HepG2 (cell line): ENCODE data around the gene ZMAT2. TPM values are rescaled to one million over a fixed set of nuclear protein-coding genes. Genes with fewer than 3 reads are reported as not detected.

Experiments
- ARNT ChIP-seq: fragments of 450-650 bp; IDR thresholded peaks from 2 replicates; pipeline ENCODE4 v1.6.1; 2017
- BRCA1 ChIP-seq: sonication (generic); formaldehyde crosslinking; IDR thresholded peaks from 2 replicates; pipeline ENCODE4 v1.4.0; 2020; ENCODE audit warnings: missing genetic modification reagents
- HIVEP1 ChIP-seq: sonication (generic); formaldehyde crosslinking; IDR thresholded peaks from 2 replicates; pipeline ENCODE4 v1.4.0; 2020; ENCODE audit warnings: mild to moderate bottlenecking, missing genetic modification reagents
- HMGA1 ChIP-seq: sonication (generic); formaldehyde crosslinking; conservative IDR thresholded peaks from 2 replicates; pipeline ENCODE4 v1.4.0; 2020; ENCODE audit warnings: missing genetic modification reagents
- ISX ChIP-seq: sonication (generic); formaldehyde crosslinking; conservative IDR thresholded peaks from 2 replicates; pipeline ENCODE4 v1.5.0; 2020; ENCODE audit warnings: missing genetic modification reagents
- KDM3A ChIP-seq: IDR thresholded peaks from 2 replicates; pipeline ENCODE4 v1.6.1; 2018; ENCODE audit warnings: low read depth, missing compliant biosample characterization
- MAF1 ChIP-seq: sonication (generic); formaldehyde crosslinking; IDR thresholded peaks from 2 replicates; pipeline ENCODE4 v1.5.0; 2020; ENCODE audit warnings: missing genetic modification reagents, borderline replicate concordance
- NFIC ChIP-seq: IDR thresholded peaks from 2 replicates; pipeline ENCODE4 v1.6.1; 2012; ENCODE audit warnings: mild to moderate bottlenecking, low read length, inconsistent platforms
- NKX3-1 ChIP-seq: sonication (generic); formaldehyde crosslinking; IDR thresholded peaks from 2 replicates; pipeline ENCODE4 v1.5.0; 2020; ENCODE audit warnings: missing genetic modification reagents
- PHF20 ChIP-seq: sonication (generic); formaldehyde crosslinking; IDR thresholded peaks from 2 replicates; pipeline ENCODE4 v1.5.0; 2020; ENCODE audit warnings: mild to moderate bottlenecking, missing genetic modification reagents
- PRPF4 ChIP-seq: fragments of 200-400 bp; formaldehyde crosslinking; IDR thresholded peaks from 2 replicates; pipeline ENCODE4 v1.6.1; 2016; ENCODE audit warnings: low read length, low read depth; ENCODE audit not compliant: poor library complexity, severe bottlenecking
- ZNF17 ChIP-seq: sonication (generic); formaldehyde crosslinking; IDR thresholded peaks from 2 replicates; pipeline ENCODE4 v1.5.0; 2020; ENCODE audit warnings: mild to moderate bottlenecking, missing genetic modification reagents
- ZNF367 ChIP-seq: sonication (generic); formaldehyde crosslinking; IDR thresholded peaks from 2 replicates; pipeline ENCODE4 v1.4.0; 2020; ENCODE audit warnings: missing genetic modification reagents, borderline replicate concordance
- ZNF562 ChIP-seq: sonication (generic); formaldehyde crosslinking; IDR thresholded peaks from 2 replicates; pipeline ENCODE4 v1.8.0; 2022; ENCODE audit warnings: missing genetic modification reagents, borderline replicate concordance
- ZNF572 ChIP-seq: sonication (generic); formaldehyde crosslinking; IDR thresholded peaks from 2 replicates; pipeline ENCODE4 v1.5.1; 2020; ENCODE audit warnings: mild to moderate bottlenecking, missing genetic modification reagents
- ZNF891 ChIP-seq: sonication (generic); formaldehyde crosslinking; IDR thresholded peaks from 2 replicates; pipeline ENCODE4 v1.5.0; 2020; ENCODE audit warnings: mild to moderate bottlenecking, missing genetic modification reagents
- ZSCAN22 ChIP-seq: sonication (generic); formaldehyde crosslinking; IDR thresholded peaks from 2 replicates; pipeline ENCODE4 v1.4.0; 2020; ENCODE audit warnings: mild to moderate bottlenecking, missing genetic modification reagents
- polyA plus RNA-seq, 8 experiments: library from polyadenylated mRNA; depleted of rRNA in 3 of 8; stranded (reverse) in 7 of 8; unstranded in 1 of 8; fragments of >200 nt; fragmentation: Illumina TruSeq in 4 of 8; extraction: Trizol in 4 of 8; gene quantifications; 2 replicates each; pipeline versions ENCODE4 v1.2.1 to v1.2.3, GENCODE V29; 2011 to 2016; ENCODE audit warnings: low read depth in 4 of 8, missing spikeins in 1 of 8, mixed read lengths in 1 of 8; ENCODE audit not compliant: insufficient read depth in 1 of 8
- total RNA-seq, 5 experiments: library from RNA; depleted of rRNA; stranded (reverse); fragments of >200 nt; fragmentation: Illumina TruSeq; extraction: Trizol; gene quantifications; 2 replicates each; pipeline ENCODE4 v1.2.3, GENCODE V29; 2016; ENCODE audit warnings: low read depth in 1 of 5
- TF ChIP-seq, protein P1 (sequence below): sonication (generic); formaldehyde crosslinking; IDR thresholded peaks from 2 replicates; pipeline ENCODE4 v1.5.1; 2020; ENCODE audit warnings: mild to moderate bottlenecking, missing genetic modification reagents, moderate library complexity
- TF ChIP-seq, protein P2 (sequence below): sonication (generic); formaldehyde crosslinking; IDR thresholded peaks from 2 replicates; pipeline ENCODE4 v1.5.1; 2020; ENCODE audit warnings: mild to moderate bottlenecking, missing genetic modification reagents, borderline replicate concordance
- TF ChIP-seq, protein P3 (sequence below): sonication (generic); formaldehyde crosslinking; IDR thresholded peaks from 2 replicates; pipeline ENCODE4 v1.5.0; 2020; ENCODE audit warnings: missing genetic modification reagents
- TF ChIP-seq, protein P4 (sequence below): sonication (generic); formaldehyde crosslinking; conservative IDR thresholded peaks from 2 replicates; pipeline ENCODE4 v1.4.0; 2020; ENCODE audit warnings: mild to moderate bottlenecking, missing genetic modification reagents, moderate library complexity

ZMAT2 gene
- total and polyA plus RNA-seq, 2 of the 13 experiments (the other 11 are each of a cell fraction or from before 2014, with no cell fraction given), result 35.4 to 92.8 TPM

DNA sequence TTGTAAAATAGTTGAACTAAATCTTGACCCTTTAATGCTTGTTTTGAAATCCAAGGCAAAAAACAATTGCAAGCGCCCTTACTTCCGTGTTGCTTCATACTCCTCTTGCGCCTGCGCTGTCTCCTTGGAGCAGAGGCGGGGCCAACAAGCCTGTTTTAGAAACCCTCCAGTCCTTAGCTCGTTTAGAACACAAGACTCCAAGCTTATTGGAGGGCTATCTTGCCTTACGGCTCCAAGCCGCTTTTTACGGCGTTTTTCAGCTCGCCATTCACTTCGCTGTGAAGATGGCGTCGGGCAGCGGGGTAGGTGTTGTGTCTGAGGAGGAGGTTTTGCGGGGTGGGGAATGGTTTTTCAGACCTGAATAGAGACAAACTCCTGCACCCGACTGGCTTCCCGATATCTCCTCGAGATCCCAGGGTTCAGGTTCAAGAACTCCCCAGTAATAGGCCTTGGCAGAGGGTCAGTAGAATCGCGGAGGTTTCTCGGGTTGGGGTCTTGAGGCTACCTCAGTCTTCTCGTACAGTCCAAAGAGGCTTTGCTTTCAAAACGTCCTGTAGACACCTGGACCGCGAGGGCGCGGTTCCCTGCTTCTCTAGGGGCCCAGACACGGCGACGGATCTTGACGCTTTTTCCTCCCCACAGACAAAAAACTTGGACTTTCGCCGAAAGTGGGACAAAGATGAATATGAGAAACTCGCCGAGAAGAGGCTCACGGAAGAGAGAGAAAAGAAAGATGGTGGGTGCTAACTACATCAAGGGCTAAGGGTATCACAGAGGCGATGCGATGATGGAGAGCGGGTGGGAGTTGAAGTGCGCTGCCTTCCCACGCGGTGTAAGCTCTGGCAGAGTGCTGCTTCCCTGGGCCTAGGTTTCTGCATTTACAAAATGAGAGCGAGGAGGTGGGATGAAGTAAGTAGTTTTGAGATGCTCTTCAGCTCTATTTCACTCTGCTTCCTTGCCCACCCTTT, at the start of gene ZMAT2 (continued):
- TF ChIP-seq, protein P1, sequence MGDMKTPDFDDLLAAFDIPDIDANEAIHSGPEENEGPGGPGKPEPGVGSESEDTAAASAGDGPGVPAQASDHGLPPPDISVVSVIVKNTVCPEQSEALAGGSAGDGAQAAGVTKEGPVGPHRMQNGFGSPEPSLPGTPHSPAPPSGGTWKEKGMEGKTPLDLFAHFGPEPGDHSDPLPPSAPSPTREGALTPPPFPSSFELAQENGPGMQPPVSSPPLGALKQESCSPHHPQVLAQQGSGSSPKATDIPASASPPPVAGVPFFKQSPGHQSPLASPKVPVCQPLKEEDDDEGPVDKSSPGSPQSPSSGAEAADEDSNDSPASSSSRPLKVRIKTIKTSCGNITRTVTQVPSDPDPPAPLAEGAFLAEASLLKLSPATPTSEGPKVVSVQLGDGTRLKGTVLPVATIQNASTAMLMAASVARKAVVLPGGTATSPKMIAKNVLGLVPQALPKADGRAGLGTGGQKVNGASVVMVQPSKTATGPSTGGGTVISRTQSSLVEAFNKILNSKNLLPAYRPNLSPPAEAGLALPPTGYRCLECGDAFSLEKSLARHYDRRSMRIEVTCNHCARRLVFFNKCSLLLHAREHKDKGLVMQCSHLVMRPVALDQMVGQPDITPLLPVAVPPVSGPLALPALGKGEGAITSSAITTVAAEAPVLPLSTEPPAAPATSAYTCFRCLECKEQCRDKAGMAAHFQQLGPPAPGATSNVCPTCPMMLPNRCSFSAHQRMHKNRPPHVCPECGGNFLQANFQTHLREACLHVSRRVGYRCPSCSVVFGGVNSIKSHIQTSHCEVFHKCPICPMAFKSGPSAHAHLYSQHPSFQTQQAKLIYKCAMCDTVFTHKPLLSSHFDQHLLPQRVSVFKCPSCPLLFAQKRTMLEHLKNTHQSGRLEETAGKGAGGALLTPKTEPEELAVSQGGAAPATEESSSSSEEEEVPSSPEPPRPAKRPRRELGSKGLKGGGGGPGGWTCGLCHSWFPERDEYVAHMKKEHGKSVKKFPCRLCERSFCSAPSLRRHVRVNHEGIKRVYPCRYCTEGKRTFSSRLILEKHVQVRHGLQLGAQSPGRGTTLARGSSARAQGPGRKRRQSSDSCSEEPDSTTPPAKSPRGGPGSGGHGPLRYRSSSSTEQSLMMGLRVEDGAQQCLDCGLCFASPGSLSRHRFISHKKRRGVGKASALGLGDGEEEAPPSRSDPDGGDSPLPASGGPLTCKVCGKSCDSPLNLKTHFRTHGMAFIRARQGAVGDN, result peak; percentile 38
- 0 out of 2 replicates have a peak, but pooled peaks have one; percentile 72 for TF ChIP-seq KDM3A (CRISPR knock-in tag)
- no peak for TF ChIP-seq PRPF4
- no peak for TF ChIP-seq MAF1
- TF ChIP-seq HMGA1 (CRISPR knock-in tag), result no peak
- no peak for TF ChIP-seq ZNF367 (CRISPR knock-in tag)
- TF ChIP-seq ZNF562 (CRISPR knock-in tag), result no peak
- no peak for TF ChIP-seq ISX (CRISPR knock-in tag)
- TF ChIP-seq BRCA1 (CRISPR knock-in tag), result no peak
- TF ChIP-seq ARNT, result no peak
- no peak for TF ChIP-seq ZSCAN22 (CRISPR knock-in tag)
- TF ChIP-seq ZNF17, result no peak
- TF ChIP-seq HIVEP1, result no peak
- TF ChIP-seq, protein P2, sequence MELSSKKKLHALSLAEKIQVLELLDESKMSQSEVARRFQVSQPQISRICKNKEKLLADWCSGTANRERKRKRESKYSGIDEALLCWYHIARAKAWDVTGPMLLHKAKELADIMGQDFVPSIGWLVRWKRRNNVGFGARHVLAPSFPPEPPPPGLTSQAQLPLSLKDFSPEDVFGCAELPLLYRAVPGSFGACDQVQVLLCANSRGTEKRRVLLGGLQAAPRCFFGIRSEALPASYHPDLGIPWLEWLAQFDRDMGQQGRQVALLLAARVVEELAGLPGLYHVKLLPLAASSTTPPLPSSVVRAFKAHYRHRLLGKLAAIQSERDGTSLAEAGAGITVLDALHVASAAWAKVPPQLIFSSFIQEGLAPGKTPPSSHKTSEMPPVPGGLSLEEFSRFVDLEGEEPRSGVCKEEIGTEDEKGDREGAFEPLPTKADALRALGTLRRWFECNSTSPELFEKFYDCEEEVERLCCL (CRISPR knock-in tag), result no peak
- no peak for TF ChIP-seq ZNF572 (CRISPR knock-in tag)
- no peak for TF ChIP-seq NKX3-1 (CRISPR knock-in tag)
- TF ChIP-seq NFIC, result peak; percentile 47; the same call in 1 of the 2 replicates
- TF ChIP-seq ZNF891 (CRISPR knock-in tag), result no peak
- TF ChIP-seq PHF20 (CRISPR knock-in tag), result peak; percentile 96
- TF ChIP-seq, protein P3, sequence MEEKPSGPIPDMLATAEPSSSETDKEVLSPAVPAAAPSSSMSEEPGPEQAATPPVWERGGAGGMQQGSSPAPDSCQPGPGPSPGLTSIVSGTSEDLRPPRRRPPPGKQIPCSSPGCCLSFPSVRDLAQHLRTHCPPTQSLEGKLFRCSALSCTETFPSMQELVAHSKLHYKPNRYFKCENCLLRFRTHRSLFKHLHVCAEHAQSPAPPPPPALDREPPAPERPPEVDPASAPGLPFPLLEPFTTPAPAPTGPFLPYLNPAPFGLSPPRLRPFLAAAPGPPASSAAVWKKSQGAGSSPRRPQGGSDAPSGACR (CRISPR knock-in tag), result no peak
- TF ChIP-seq, protein P4, sequence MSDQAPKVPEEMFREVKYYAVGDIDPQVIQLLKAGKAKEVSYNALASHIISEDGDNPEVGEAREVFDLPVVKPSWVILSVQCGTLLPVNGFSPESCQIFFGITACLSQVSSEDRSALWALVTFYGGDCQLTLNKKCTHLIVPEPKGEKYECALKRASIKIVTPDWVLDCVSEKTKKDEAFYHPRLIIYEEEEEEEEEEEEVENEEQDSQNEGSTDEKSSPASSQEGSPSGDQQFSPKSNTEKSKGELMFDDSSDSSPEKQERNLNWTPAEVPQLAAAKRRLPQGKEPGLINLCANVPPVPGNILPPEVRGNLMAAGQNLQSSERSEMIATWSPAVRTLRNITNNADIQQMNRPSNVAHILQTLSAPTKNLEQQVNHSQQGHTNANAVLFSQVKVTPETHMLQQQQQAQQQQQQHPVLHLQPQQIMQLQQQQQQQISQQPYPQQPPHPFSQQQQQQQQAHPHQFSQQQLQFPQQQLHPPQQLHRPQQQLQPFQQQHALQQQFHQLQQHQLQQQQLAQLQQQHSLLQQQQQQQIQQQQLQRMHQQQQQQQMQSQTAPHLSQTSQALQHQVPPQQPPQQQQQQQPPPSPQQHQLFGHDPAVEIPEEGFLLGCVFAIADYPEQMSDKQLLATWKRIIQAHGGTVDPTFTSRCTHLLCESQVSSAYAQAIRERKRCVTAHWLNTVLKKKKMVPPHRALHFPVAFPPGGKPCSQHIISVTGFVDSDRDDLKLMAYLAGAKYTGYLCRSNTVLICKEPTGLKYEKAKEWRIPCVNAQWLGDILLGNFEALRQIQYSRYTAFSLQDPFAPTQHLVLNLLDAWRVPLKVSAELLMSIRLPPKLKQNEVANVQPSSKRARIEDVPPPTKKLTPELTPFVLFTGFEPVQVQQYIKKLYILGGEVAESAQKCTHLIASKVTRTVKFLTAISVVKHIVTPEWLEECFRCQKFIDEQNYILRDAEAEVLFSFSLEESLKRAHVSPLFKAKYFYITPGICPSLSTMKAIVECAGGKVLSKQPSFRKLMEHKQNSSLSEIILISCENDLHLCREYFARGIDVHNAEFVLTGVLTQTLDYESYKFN (CRISPR knock-in tag), result no peak
